ENCODE measurements around the gene B4GALT5.

DNA sequence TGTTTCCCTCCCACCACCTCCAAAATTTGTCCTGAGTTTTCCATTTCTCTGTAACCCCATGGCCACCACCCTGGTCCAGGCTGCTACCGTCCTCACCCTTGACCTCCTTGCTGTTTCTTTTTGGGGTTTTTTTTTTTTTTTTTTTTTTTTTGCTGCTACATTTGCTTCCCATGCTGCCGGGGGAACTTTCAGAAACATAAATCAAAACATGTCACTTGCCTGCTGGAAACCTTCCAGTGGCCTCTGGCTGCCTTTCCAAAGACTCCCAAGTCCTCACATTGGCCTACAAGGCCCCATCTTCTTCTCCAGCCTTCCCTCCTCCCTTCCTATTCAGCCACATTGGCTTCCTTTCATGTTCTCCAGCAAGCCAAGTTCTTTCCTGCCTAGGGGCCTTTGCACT lies 95.4 kb downstream of the B4GALT5 start:
- TF ChIP-seq RARB (CRISPR knock-in tag; IDR thresholded peaks at IDR 0.05) (no peak), TOX (CRISPR knock-in tag; IDR thresholded peaks at IDR 0.05; ENCODE audit: borderline replicate concordance) (no peak)

Measured in SK-N-SH treated with all-trans-retinoic acid at 6 μM for 48 hours (cell line).